Measurements from ENCODE around the gene DOK4.
"Not testable (repeated sequence)": the region's sequence is repeated elsewhere in the genome, so short reads cannot be mapped to it uniquely, and the experiment has no call there.

The DOK4 gene

DNA sequence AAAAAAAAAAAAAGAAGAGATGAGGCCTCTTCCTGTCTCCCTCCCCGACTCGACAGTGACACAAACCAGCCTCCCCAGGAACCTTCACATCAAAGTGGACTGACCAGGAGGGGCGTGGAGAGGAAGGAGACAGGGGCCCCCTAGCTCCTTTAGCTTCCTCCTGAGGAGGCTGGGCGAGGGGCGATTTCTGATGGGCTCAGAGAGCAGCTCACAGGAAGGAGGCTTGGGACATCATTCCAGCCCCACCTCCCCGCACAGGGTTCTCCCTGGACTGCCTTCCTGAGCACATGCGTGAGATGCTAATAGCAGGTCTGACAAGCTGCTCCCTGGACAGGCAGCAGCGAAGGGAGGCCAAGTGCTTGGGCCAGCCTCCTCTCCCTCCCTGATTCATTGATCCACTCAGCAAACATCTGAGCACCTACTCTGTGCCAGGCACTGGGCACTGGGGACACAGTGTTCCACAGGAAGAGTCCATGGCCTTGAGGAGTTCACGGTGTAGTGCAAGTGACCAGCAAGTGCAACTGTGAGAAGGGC, 14.4 kb upstream of the DOK4 start:
- no peak for FAIRE-seq

GRCh38 chr16:57499941-57500340, 13.6 kb upstream of the DOK4 start:
- FAIRE-seq, result not testable (repeated sequence)

GRCh38 chr16:57498031-57498430, 11.7 kb upstream of the DOK4 start:
- no peak for FAIRE-seq

- no peak for FAIRE-seq
These were observed 10.8 kb upstream of the DOK4 start for GRCh38 chr16:57497121-57497520.

DNA sequence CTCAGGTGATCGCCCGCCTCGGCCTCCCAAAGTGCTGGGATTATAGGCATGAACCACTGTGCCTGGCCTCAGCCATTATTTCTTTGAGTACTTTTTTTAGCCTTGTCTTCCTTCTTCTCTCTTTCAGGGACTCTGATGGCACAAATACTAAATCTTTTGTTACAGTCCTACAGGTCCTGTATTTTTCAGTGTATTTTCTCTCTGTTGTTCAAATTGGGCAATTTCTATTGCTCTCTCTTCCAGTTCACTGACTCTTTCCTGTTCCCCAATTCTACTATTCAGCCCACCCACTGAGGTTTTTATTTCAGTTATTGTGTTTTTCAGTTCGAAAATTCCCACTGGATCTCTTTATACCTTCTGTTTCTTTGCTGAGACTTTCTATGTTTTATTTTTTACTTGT, 7.5 kb upstream of the DOK4 start:
- FAIRE-seq, result no peak

- FAIRE-seq, result no peak
These were observed 2.9 kb upstream of the DOK4 start for GRCh38 chr16:57489229-57489628.

DNA sequence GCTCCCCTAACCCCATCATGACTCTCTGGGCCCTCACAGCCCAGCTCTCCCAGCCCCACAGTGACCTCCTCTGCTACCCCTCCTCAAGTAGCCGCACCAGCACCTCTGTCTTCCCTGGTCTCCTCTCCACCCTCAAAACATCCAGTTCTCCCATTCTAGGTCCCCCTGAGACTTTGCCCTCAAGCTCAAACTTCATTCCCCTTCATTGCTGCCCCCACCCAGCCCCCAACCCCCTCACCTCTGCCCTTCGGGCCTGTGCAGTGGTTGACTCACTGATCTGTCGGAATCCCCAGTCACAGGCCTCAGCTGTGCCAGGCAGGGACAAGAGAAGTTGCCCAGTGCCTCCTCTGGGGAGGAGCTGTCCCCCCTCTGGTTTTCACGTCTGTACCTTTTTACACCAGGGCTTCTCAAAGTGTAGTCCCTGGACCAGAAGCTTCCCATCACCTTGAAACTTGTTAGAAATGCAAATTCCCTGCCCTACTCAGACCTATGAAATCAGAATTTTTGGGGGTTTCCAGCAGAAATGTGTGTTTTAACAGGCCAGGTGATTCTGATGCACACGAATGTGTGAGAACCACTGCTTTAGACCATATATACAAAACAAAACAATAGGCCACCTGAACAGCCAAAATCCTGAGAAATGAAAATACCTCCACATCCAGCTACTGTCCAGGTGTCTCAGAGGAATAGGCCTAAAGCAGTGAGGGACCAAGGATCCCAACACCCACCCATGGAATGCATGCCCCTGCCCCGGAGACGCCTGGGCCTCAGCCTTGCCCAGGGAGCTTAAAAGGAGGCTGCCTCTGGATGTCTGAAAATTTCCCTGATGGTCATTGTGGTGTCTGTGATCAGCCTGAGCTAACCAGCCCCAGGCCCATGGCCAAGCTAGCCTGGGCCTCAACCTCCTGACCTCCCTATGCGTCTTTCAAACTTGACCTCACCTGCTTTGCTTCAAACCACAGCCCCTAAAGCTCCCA, 853 bp upstream of the DOK4 start:
- FAIRE-seq, result no peak

DNA sequence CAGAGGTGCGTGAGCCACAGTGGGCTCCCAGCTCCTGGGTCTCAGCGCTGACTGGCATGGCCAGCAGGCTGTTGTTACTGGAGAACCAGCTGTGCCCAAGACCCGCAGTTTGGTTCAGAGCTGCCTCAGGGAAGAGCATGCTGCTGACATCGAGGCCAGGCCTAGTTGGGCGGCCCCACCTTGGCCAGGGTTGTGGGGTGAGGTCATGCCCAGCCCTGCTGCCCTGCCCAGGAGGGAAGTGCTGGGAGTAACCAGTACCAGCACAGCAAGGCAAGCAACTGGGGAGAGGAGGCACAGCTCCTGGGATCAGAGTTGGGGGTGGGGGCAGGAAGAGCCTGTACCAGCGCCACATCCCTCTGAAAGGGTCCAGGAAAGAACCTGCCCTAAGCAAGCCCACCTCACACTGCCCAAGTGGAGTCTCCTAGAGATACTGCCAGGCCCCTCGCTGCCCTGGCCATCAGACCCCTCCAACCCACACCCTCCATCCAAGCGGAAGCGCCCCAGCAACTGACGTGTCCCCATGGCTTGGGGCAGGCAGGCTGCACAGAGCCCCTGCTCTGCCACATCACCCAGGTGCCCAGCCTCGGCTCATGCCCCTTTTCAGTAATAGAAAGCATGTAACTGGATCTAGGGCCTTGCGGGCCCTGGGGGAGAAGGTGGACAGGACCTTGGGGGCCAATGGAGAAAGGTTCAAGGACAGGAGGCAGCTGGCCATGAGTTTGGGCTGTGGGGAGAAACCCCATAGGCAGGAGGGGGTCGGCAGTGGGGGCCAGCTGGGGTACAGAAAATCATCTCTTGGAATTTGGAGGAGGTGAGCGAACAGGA, 990 bp downstream of the DOK4 start:
- no peak for FAIRE-seq

DNA sequence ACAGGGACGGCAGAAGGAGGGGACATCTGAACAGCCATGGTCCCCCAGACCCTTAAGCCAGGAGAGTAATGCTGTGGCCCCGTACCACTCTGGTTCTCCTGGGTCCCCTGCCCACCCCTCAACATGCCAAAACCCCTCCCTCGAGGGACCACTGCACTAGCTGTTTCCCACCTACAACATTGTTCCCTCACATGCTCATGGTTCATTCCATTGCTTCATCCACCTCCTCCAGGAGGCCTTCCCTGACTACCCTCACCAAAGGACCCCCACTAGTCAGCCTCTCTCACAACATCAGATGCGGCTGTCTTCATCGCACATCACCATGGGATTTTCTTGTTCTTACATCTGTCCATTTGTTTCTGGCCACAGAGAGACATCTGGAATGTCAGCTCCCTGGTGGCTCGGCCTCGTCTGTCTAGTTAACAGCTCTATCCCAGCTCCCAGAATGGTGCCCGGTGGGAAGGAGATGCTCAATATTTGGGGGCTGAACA, 1.7 kb downstream of the DOK4 start:
- no peak for FAIRE-seq

DNA sequence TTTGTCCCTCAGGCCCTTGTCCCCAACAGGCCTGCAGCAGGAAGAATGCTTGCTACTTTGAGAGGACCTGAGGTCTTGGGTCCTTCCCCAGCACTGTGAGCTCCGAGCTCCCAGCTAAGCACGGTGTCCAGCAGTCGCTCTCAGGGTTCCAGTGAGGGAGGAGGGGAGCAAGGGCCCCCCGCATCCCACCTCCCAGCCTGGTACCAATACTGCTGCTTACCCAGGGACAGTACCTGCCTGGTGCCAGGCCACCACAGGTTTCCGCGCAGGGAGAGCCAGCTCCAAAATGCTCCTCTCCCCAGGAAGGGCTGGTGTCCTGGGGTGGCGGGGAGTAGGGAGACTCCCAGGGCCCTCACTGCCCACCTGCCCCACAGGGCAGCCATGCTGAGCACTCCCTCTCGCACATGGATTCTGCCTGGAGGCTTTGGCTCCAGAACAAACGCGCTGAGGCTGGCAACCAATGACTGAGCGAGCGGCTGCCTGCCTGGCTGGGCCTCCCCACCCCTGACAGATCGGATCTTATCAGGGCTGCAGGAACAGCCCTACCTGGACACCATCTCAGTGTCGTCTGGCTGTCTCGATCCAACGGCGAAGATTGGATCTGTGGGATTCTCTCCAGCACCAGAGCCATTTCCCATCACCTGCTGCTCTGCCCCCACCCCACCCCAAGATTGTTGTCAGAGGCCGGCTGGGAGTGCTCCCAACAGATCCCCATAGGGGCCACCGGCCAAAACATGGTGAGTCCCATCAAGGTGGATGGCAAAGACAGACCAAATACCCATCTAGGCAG, 2.4 kb downstream of the DOK4 start:
- FAIRE-seq, result no peak

DNA sequence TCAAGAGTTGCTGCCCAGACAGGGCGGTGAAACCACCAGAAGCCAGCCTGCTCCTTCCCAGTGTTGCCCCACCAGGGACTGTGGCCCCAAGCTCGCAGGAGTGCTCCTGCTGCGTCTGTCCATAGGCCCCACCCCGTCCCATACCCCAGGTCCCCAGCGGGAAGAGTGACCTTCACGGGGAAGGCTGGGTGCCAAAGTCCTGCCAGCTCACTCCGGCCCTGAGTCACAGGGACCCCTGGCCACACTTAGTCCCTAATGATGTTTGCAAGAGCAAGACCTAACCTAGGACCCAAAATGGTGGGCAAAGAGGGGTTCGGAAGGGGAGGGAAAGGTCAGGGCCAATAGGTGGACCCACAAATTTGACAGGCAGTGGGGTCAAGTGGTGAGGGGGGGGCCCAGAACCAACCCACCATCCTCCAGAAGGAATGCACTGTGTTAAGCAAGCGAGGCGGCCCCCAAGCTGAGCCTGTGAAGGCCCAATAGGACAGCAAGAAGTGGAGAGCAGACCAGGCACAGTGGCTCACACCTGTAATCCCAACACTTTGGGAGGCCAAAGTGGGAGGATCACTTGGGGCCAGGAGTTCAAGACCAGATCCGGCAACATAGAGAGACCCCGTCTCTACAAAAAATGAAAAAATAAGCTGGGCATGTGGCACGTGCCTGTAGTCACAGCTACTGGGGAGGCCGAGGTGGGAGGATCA, 3.3 kb downstream of the DOK4 start:
- FAIRE-seq, result no peak

- no peak for FAIRE-seq
These were observed 4.9 kb downstream of the DOK4 start for GRCh38 chr16:57481421-57481820.

DNA sequence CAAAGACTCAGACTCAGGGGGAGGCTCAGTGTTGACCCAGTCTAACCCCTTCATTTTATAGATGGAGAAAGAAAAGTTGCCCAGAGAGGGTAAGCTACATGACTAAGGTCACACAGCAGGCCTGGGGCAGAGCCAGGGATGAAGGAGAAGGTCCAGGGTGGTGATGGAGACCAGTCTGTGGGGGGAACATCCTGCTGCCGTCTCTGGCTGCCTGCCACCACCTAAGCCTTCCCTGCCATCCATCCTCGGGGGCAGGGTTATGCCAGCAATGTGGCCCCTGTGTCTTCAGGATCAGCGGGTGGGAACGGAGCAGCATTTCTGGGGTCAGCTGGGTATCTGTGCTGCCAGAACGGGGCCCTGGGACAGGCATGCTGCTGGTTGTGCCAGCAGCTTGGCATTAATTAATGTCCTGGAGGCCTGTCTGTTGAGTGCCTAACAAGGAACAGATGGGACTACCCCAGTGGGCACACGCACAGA, 5.5 kb downstream of the DOK4 start:
- no peak for FAIRE-seq

- no peak for FAIRE-seq
These were observed 6.1 kb downstream of the DOK4 start for GRCh38 chr16:57479976-57480753.

DNA sequence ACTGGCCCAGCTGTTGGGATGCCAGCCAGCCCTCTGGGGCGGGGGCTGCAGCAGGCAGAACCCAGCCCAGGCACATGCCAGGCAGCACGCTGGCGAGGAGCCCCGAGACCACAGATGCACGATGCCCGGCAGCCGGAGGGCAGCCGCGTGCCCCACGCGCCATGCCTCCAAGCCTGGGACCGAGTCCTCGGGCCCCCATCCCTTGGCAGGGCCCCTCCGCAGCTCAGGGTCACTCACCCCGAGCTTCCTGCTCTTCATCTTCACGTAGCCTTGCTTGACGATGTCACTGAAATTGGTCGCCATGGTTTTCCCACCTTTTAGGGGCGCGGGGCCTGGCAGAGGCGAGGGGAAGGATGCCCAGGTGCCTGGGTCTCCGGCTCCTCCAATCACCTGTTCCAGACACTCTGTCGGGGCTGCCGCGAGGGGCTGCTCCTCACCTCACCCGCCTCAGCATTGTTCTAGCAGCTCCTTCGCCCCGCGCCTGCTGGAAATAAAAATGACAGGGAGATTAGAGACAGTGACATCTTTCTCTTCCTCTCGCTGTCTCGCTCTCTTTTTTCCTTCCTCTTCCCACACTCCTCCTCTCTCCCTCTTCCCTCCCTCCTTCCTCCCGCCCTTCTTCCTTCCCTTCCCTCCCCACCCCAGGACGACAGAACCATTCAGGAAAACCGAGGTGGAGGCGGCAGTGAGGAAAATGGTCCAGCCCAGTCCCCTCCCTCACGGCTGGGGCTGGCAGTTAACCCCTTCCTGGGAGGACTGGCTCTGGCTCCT, 6.9 kb downstream of the DOK4 start:
- no peak for FAIRE-seq

DNA sequence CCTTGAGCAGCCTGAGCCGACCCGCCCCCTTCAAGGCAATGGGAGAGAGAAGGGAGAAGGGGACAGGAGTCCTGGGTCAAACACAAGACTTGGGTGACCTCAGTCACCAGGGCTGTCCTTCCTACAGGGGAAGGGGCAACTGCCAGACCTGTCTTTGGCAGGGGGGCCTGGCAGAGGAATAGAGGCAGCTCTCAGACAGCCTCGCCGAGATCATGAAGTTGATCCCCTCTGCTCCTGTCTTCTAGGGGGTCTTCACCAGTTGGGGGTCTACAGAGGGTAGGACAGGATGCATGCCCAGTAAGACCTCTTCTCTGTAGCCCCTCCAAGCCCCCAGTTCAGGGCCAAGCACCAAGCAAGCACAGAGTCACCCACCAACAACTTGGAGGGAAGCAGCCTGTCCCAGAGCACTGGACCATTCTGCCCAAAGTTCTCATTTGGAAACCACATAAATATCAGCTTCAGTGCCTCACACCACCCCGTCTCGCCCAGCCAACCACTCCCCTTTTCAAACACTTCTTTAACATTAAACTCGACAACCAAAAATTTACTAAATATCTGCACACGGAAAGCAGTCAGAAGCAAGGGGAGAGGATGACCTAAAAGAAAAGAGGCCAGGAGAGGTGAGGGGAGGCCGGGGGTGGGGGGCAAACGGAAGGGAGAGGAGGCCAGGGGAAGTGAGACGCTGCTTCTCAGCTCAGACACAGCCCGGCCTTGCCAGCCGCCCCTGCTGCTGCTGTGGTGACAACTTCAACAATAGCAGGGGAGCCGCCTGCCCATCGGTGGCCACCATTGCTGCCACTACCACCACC, 7.7 kb downstream of the DOK4 start:
- FAIRE-seq, result no peak

- FAIRE-seq, result no peak
These were observed 8.6 kb downstream of the DOK4 start for GRCh38 chr16:57477531-57478202.

DNA sequence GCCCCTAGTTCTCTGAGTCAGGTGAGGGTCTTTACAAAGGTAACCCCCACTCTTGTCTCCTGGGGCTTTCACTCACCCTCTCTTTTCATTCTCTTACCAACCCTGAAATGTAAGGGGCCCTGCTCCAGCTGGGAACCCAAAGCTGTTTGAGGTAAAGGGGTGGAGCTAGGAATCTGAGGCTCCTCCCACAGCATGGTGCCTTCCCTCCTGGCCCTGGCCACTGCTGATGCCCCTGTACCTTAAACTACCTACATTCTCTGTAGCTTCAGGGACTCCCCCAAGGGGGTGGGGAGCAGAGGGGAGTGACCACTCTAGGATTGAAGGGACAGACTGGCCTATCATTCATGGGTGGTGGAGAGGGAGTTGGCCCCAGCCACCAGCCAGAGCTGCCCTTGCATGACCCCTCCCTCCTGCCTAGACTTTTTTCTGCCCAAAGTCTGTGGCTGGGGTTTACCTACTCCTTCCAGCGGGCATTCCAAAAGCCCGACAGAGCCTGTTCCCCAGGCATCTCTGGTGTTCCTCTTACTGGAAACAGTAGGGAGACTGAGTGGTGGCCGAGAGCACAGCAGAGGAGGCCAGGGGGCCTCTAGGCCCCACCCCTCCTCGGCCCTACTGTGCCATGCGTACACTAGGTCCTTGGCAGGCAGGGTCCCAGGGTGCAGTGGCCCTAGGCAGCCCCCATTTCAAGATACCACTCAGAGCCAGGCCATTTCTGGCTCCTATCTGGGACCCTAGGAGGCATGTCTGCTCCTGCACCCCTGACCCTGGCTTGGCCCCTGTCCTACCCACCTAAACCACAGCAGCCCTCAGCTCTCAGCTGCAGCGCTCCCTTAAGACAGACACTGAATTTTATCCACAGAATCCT, 9.5 kb downstream of the DOK4 start:
- no peak for FAIRE-seq

Measured in islet of Langerhans (tissue), 1 donor.